ENCODE results near the gene VEZF1. TPM values are rescaled to one million over a fixed set of nuclear protein-coding genes. Genes with fewer than 3 reads are reported as not detected.

VEZF1 gene
- total and polyA plus RNA-seq, 12 donors, result 17.5 to 81.2 (median 60.7) TPM

DNA sequence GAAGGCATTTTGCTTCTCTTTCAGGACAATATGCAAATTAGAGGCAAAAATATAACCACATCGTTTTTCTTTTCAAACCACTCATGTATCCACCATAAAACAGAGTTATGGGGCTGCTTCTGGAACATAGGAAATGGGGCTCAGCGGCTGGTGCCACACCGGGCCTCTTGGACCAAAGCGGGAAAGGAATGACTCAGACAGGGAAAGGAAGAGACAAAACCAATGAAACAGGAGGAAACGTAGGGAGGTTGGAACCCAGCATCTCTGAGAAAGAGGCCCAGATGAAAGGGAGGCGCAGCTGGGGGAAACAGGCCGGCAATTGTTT, 61.4 kb downstream of the VEZF1 start:
- H3K4me1 ChIP-seq, result peaks cover 29 to 95% (median 88%) of the 10 kb centered on the region in 9 donors
- TF ChIP-seq, protein P1, sequence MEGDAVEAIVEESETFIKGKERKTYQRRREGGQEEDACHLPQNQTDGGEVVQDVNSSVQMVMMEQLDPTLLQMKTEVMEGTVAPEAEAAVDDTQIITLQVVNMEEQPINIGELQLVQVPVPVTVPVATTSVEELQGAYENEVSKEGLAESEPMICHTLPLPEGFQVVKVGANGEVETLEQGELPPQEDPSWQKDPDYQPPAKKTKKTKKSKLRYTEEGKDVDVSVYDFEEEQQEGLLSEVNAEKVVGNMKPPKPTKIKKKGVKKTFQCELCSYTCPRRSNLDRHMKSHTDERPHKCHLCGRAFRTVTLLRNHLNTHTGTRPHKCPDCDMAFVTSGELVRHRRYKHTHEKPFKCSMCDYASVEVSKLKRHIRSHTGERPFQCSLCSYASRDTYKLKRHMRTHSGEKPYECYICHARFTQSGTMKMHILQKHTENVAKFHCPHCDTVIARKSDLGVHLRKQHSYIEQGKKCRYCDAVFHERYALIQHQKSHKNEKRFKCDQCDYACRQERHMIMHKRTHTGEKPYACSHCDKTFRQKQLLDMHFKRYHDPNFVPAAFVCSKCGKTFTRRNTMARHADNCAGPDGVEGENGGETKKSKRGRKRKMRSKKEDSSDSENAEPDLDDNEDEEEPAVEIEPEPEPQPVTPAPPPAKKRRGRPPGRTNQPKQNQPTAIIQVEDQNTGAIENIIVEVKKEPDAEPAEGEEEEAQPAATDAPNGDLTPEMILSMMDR (IDR thresholded peaks at IDR 0.05), result no peak
- intact Hi-C loops (cut with DNase I), result no loop called here
- no peaks in the 10 kb centered on the region for H3K36me3 ChIP-seq
- DNase-seq (no peak), ATAC-seq (peak in 1 of 8 donors; percentile 4)
- H3K9me3 ChIP-seq, result no peaks in the 10 kb centered on the region
- WGBS, 2 donors, result 55 to 61% methylated on average over 7 of the region's 7 CpGs
- peak overlapping the region in 9 of 10 donors; percentile 22 to 75 (median 62) for H3K27ac ChIP-seq
- H3K27me3 ChIP-seq, result no peaks in the 10 kb centered on the region
- H3K4me3 ChIP-seq, result peak overlapping the region in 1 of 10 donors; percentile 12

DNA sequence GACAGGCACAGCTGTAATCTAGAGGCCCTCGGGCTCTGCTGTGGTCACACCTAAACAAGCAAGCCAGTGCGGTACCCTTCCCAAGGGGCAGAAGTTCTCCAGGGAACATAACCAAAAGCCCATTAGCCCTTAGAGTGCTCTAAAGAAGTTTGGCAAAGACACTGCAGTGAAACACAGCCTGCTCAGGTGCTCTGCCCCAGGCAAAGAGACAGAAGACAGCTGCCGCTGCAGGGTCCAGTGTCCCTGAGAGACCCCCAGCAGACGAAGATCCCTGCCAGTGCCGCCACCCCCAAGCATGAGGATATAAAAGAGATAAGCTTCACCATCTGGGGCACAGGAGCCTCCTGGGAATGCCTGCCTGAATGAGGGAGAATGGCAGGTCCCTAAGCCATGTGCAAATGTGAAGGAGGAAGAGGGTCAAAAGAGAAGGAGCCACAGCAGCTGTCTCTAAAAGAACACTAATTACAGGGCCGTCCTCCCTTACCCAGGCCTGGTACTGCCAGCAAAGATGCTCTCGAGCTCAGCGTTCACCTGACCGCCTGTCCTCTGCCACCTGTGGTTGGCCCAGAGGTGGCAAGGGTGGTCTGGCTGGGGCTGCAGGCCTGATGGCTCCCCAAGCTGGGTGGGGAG, 62.6 kb downstream of the VEZF1 start:
- DNase-seq (no peak), ATAC-seq (peak in 1 of 8 donors; percentile 7)
- H3K27ac ChIP-seq, result peak overlapping the region in 5 of 10 donors; percentile 35 to 59 (median 48)
- H3K4me1 ChIP-seq, result peaks cover 33 to 95% (median 88%) of the 10 kb centered on the region in 9 donors
- 68 to 74% methylated on average over 9 of the region's 9 CpGs for WGBS, 2 donors
- no peak overlapping the region for H3K4me3 ChIP-seq
- H3K27me3 ChIP-seq, result no peaks in the 10 kb centered on the region
- no peaks in the 10 kb centered on the region for H3K9me3 ChIP-seq
- intact Hi-C loops (cut with DNase I), result no loop called here
- no peaks in the 10 kb centered on the region for H3K36me3 ChIP-seq
- TF ChIP-seq, protein P1 (IDR thresholded peaks at IDR 0.05), result no peak

DNA sequence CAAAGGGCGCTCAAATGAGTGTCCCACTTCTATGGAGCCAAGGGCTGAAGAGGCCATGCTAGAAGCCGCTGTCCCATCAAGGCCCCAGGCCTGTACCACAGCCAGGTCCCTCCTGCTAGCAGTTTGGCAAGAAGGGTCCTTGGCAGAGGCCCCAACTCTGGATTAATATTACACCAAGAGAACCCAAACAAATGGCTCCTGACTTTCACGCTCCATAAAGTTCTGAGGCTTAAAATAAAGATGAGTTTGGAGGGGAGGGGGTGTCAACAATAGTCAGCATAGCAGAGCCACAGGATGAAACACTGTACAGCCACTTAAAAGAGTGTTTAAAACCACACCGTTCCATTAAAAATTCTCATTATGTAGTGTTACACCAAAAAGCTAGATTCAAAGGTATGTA, 63.4 kb downstream of the VEZF1 start:
- DNase-seq (peak in 1 of 2 donors; percentile 58), ATAC-seq (peak in 4 of 8 donors; percentile 38 to 79 (median 49))
- intact Hi-C loops (cut with DNase I), result no loop called here
- Histone ChIP-seq H3K4me3 (no peak overlapping the region), H3K27ac (peak overlapping the region in 7 of 10 donors; percentile 19 to 55 (median 48)), H3K27me3 (no peaks in the 10 kb centered on the region), H3K4me1 (peaks cover 31 to 95% (median 80%) of the 10 kb centered on the region in 9 donors), H3K9me3 (no peaks in the 10 kb centered on the region), H3K36me3 (no peaks in the 10 kb centered on the region)
- TF ChIP-seq, protein P1 (IDR thresholded peaks at IDR 0.05), result no peak
- WGBS, 2 donors, result 59 to 68% methylated on average over 4 of the region's 4 CpGs

Other genes with a start within 250 kb of the VEZF1 start
- gene CCDC182, start 243.0 kb downstream of the VEZF1 start, total RNA-seq, result not detected
- not detected for gene CCDC182, start 243.0 kb downstream of the VEZF1 start, polyA plus RNA-seq
- gene MRPS23, start 138.2 kb downstream of the VEZF1 start, total RNA-seq, result 100 to 1,000 TPM in 2 of 10 donors, 10 to 100 TPM in 8; 61.2 to 103 (median 75.5) TPM
- gene MRPS23, start 138.2 kb downstream of the VEZF1 start, polyA plus RNA-seq, result 100 to 1,000 TPM in 1 of 2 donors, 1 to 10 TPM in 1; 9.9 to 132 TPM
- gene CUEDC1, start 32.8 kb downstream of the VEZF1 start, total RNA-seq, result 10 to 100 TPM; 38.3 to 65.0 (median 47.2) TPM
- 10 to 100 TPM; 26.9 to 33.1 TPM for gene CUEDC1, start 32.8 kb downstream of the VEZF1 start, polyA plus RNA-seq
- gene SRSF1, start 19.0 kb upstream of the VEZF1 start, total RNA-seq, result 100 to 1,000 TPM in 3 of 10 donors, 10 to 100 TPM in 7; 79.8 to 130 (median 94.7) TPM
- 10 to 100 TPM; 70.3 to 76.3 TPM for gene SRSF1, start 19.0 kb upstream of the VEZF1 start, polyA plus RNA-seq
- gene DYNLL2, start 95.2 kb upstream of the VEZF1 start, total RNA-seq, result 100 to 1,000 TPM in 2 of 10 donors, 10 to 100 TPM in 8; 73.4 to 105 (median 83.5) TPM
- gene DYNLL2, start 95.2 kb upstream of the VEZF1 start, polyA plus RNA-seq, result 10 to 100 TPM; 45.3 to 46.1 TPM
- gene OR4D1, start 160.1 kb upstream of the VEZF1 start, total RNA-seq, result under 1 TPM in 1 of 10 donors, not detected in 9; 0.07 TPM
- not detected for gene OR4D1, start 160.1 kb upstream of the VEZF1 start, polyA plus RNA-seq
- gene OR4D2, start 178.7 kb upstream of the VEZF1 start, total RNA-seq, result not detected
- gene OR4D2, start 178.7 kb upstream of the VEZF1 start, polyA plus RNA-seq, result not detected
- not detected for gene EPX, start 204.5 kb upstream of the VEZF1 start, total RNA-seq
- not detected for gene EPX, start 204.5 kb upstream of the VEZF1 start, polyA plus RNA-seq
- 10 to 100 TPM in 4 of 10 donors, 1 to 10 TPM in 6; 5.3 to 12.9 (median 9.2) TPM for gene MKS1, start 231.0 kb upstream of the VEZF1 start, total RNA-seq
- gene MKS1, start 231.0 kb upstream of the VEZF1 start, polyA plus RNA-seq, result 10 to 100 TPM in 1 of 2 donors, 1 to 10 TPM in 1; 5.4 to 10.3 TPM